SK-N-SH treated with all-trans-retinoic acid at 6 μM for 48 hours (cell line): ENCODE measurements around the gene VPS54.
"Not testable (repeated sequence)": the region's sequence is repeated elsewhere in the genome, so short reads cannot be mapped to it uniquely, and the experiment has no call there.

Experiments
- ATAC-seq: fragments of 200-7000 bp; cut with Tn5 transposase; 3 replicates; pipeline ENCODE4 v1.9.1; 2020; ENCODE audit warnings: mild to moderate bottlenecking, moderate library complexity
- ARNTL ChIP-seq: fragments of 450-650 bp; formaldehyde crosslinking; IDR thresholded peaks from 2 replicates; pipeline ENCODE4 v1.5.0; 2020; ENCODE audit warnings: low read depth, mild to moderate bottlenecking, moderate library complexity, borderline replicate concordance
- BACH2 ChIP-seq: fragments of 250-450 bp; sonication (Bioruptor Pico); IDR thresholded peaks from 2 replicates; pipeline ENCODE4 v1.9.0; 2021; ENCODE audit warnings: mild to moderate bottlenecking, borderline replicate concordance
- CREB5 ChIP-seq: fragments of 250-450 bp; sonication (Bioruptor Pico); IDR thresholded peaks from 2 replicates; pipeline ENCODE4 v1.5.1; 2020; ENCODE audit warnings: low read depth, mild to moderate bottlenecking, moderate library complexity
- CSDC2 ChIP-seq: fragments of 250-450 bp; sonication (Bioruptor Pico); IDR thresholded peaks from 2 replicates; pipeline ENCODE4 v1.5.0; 2020; ENCODE audit warnings: mild to moderate bottlenecking, moderate library complexity
- ESRRG ChIP-seq: fragments of 250-450 bp; sonication (Bioruptor Pico); IDR thresholded peaks from 2 replicates; pipeline ENCODE4 v1.6.1; 2021; ENCODE audit warnings: mild to moderate bottlenecking
- GLIS3 ChIP-seq: fragments of 250-450 bp; sonication (Bioruptor Pico); IDR thresholded peaks from 2 replicates; pipeline ENCODE4 v1.5.0; 2020; ENCODE audit warnings: mild to moderate bottlenecking, moderate library complexity
- ISL1 ChIP-seq: fragments of 250-450 bp; sonication (Bioruptor Pico); IDR thresholded peaks from 2 replicates; pipeline ENCODE4 v2.1.2; 2022; ENCODE audit warnings: mild to moderate bottlenecking, moderate library complexity
- OSR1 ChIP-seq: fragments of 250-450 bp; sonication (Bioruptor Pico); IDR thresholded peaks from 2 replicates; pipeline ENCODE4 v1.8.0; 2022; ENCODE audit warnings: moderate library complexity, mild to moderate bottlenecking, inconsistent platforms
- PATZ1 ChIP-seq: fragments of 250-450 bp; sonication (Bioruptor Pico); IDR thresholded peaks from 2 replicates; pipeline ENCODE4 v1.8.0; 2020; ENCODE audit warnings: mild to moderate bottlenecking, moderate library complexity, borderline replicate concordance
- PPARA ChIP-seq: fragments of 250-450 bp; sonication (Bioruptor Pico); IDR thresholded peaks from 2 replicates; pipeline ENCODE4 v1.5.0; 2020; ENCODE audit warnings: mild to moderate bottlenecking, borderline replicate concordance
- RARB ChIP-seq: fragments of 250-450 bp; sonication (Bioruptor Pico); IDR thresholded peaks from 2 replicates; pipeline ENCODE4 v1.8.0; 2021; ENCODE audit warnings: mild to moderate bottlenecking, moderate library complexity
- SNAI2 ChIP-seq: fragments of 250-450 bp; sonication (Bioruptor Pico); IDR thresholded peaks from 2 replicates; pipeline ENCODE4 v1.5.0; 2020; ENCODE audit warnings: mild to moderate bottlenecking, moderate library complexity
- TCF4 ChIP-seq: fragments of 250-450 bp; sonication (Bioruptor Pico); IDR thresholded peaks from 2 replicates; pipeline ENCODE4 v1.8.0; 2021; ENCODE audit warnings: mild to moderate bottlenecking, moderate library complexity, borderline replicate concordance
- TOX ChIP-seq: fragments of 250-450 bp; sonication (Bioruptor Pico); IDR thresholded peaks from 2 replicates; pipeline ENCODE4 v1.8.0; 2021; ENCODE audit warnings: mild to moderate bottlenecking, moderate library complexity, borderline replicate concordance
- TSHZ2 ChIP-seq: fragments of 250-450 bp; sonication (Bioruptor Pico); IDR thresholded peaks from 2 replicates; pipeline ENCODE4 v1.5.0; 2020; ENCODE audit warnings: mild to moderate bottlenecking, moderate library complexity
- ZC3H10 ChIP-seq: fragments of 250-450 bp; sonication (Bioruptor Pico); IDR thresholded peaks from 2 replicates; pipeline ENCODE4 v1.5.1; 2021; ENCODE audit warnings: mild to moderate bottlenecking, moderate library complexity
- ZFP3 ChIP-seq: fragments of 250-450 bp; sonication (Bioruptor Pico); IDR thresholded peaks from 2 replicates; pipeline ENCODE4 v1.5.0; 2020; ENCODE audit warnings: mild to moderate bottlenecking, moderate library complexity
- ZFP30 ChIP-seq: fragments of 450-650 bp; formaldehyde crosslinking; IDR thresholded peaks from 2 replicates; pipeline ENCODE4 v1.5.0; 2022; ENCODE audit warnings: mild to moderate bottlenecking, moderate library complexity
- ZNF565 ChIP-seq: fragments of 450-650 bp; formaldehyde crosslinking; conservative IDR thresholded peaks from 2 replicates; pipeline ENCODE4 v1.5.0; 2020; ENCODE audit warnings: low read depth, mild to moderate bottlenecking, moderate library complexity
- ZNF70 ChIP-seq: fragments of 450-650 bp; formaldehyde crosslinking; IDR thresholded peaks from 2 replicates; pipeline ENCODE4 v1.5.0; 2020; ENCODE audit warnings: mild to moderate bottlenecking, moderate library complexity
- ZNF8 ChIP-seq: fragments of 450-650 bp; formaldehyde crosslinking; IDR thresholded peaks from 2 replicates; pipeline ENCODE4 v1.5.0; 2020; ENCODE audit warnings: mild to moderate bottlenecking, moderate library complexity

The VPS54 gene

GRCh38 chr2:64001382-64002101, 17.7 kb downstream of the VPS54 start:
- TF ChIP-seq TSHZ2 (CRISPR knock-in tag): no peak
- TF ChIP-seq TOX (CRISPR knock-in tag): no peak
- no peak for TF ChIP-seq RARB
- no peak for TF ChIP-seq ESRRG (CRISPR knock-in tag)
- TF ChIP-seq ZNF70 (CRISPR knock-in tag): no peak
- no peak for TF ChIP-seq PATZ1 (CRISPR knock-in tag)
- no peak for ATAC-seq

- no peak for TF ChIP-seq SNAI2 (CRISPR knock-in tag)
- no peak for TF ChIP-seq ZNF8
- TF ChIP-seq CREB5 (CRISPR knock-in tag): no peak
- no peak for TF ChIP-seq BACH2 (CRISPR knock-in tag)
- no peak for TF ChIP-seq RARB
- TF ChIP-seq TOX (CRISPR knock-in tag): no peak
- no peak for TF ChIP-seq ZFP3 (CRISPR knock-in tag)
- no peak for TF ChIP-seq TCF4 (CRISPR knock-in tag)
- TF ChIP-seq ISL1 (CRISPR knock-in tag): no peak
- TF ChIP-seq ZC3H10 (CRISPR knock-in tag): no peak
- no peak for ATAC-seq
Measured at GRCh38 chr2:64000630-64001381, 18.4 kb downstream of the VPS54 start.

- ATAC-seq: no peak
Measured at GRCh38 chr2:63999049-63999448, 20.2 kb downstream of the VPS54 start.

GRCh38 chr2:63996582-63997198, 22.5 kb downstream of the VPS54 start:
- not testable (repeated sequence) for ATAC-seq

More at GRCh38 chr2:63999049-63999448, 20.2 kb downstream of the VPS54 start:
- TF ChIP-seq ZNF565: no peak
- TF ChIP-seq ESRRG (CRISPR knock-in tag): no peak
- no peak for TF ChIP-seq BACH2 (CRISPR knock-in tag)

- not testable (repeated sequence) for ATAC-seq
Measured at GRCh38 chr2:63994329-63995070, 24.7 kb downstream of the VPS54 start.

- ATAC-seq: no peak
- no peak for TF ChIP-seq PPARA (CRISPR knock-in tag)
- TF ChIP-seq PATZ1 (CRISPR knock-in tag): no peak
- TF ChIP-seq ESRRG (CRISPR knock-in tag): no peak
- no peak for TF ChIP-seq BACH2 (CRISPR knock-in tag)
- no peak for TF ChIP-seq ZC3H10 (CRISPR knock-in tag)
- no peak for TF ChIP-seq TOX (CRISPR knock-in tag)
- no peak for TF ChIP-seq ZNF70 (CRISPR knock-in tag)
- TF ChIP-seq ARNTL (CRISPR knock-in tag): no peak
- TF ChIP-seq ZFP30 (CRISPR knock-in tag): no peak
- TF ChIP-seq OSR1 (CRISPR knock-in tag): no peak
- no peak for TF ChIP-seq CSDC2 (CRISPR knock-in tag)
- no peak for TF ChIP-seq ZNF565
- no peak for TF ChIP-seq ZFP3 (CRISPR knock-in tag)
- no peak for TF ChIP-seq ISL1 (CRISPR knock-in tag)
- no peak for TF ChIP-seq GLIS3
Measured at GRCh38 chr2:63993871-63994270, 25.4 kb downstream of the VPS54 start.
